Body of pancreas (tissue), 4 donors: ENCODE results near the gene TCN2.

Experiments used
- CTCF ChIP-seq, 7 experiments: fragments of 450-650 bp in 4 of 7; fragments of 200-600 bp in 3 of 7; sonication (generic) in 3 of 7; IDR thresholded peaks; one replicate each; pipeline ENCODE4 v1.5.1; 2016 to 2019; ENCODE audit warnings: antibody characterized with exemption in 7 of 7
- POLR2A ChIP-seq, 3 donors: fragments of 450-650 bp; IDR thresholded peaks; one replicate each; pipeline ENCODE4 v1.6.1; 2016; ENCODE audit warnings: antibody characterized with exemption in 3 of 3, mild to moderate bottlenecking in 2 of 3

- TF ChIP-seq CTCF (IDR thresholded peaks at IDR 0.05) (no peak), POLR2A (IDR thresholded peaks at IDR 0.05) (no peak)
Measured at GRCh38 chr22:30640839-30641430, 34.0 kb downstream of the TCN2 start.
